HepG2 (cell line): Measurements from ENCODE around the gene PIP5K1C. TPM values are rescaled to one million over a fixed set of nuclear protein-coding genes. Genes with fewer than 3 reads are reported as not detected.

Experiments used
- ATAC-seq: fragments of 200-7000 bp; cut with Tn5 transposase; 3 replicates; pipeline ENCODE4 v1.9.1; 2020; ENCODE audit warnings: mild to moderate bottlenecking, moderate library complexity
- BruUV-seq: library from RNA; stranded (reverse); fragments of 400-500 nt; replicated peaks from 2 replicates; lab custom pipeline; 2021; lab: Mats Ljungman, UMichigan
- CTCF ChIA-PET: fragments of 300-600 bp; formaldehyde crosslinking; extraction: SDS; loops from one replicate; lab custom pipeline; 2021; ENCODE audit warnings: low total read pairs, inconsistent platforms, low intra/inter-chr PET ratio; lab: Yijun Ruan, JAX
- POLR2A ChIA-PET: fragments of 350-600 bp; sonication (Branson Sonifier 250); formaldehyde crosslinking; loops from one replicate; lab custom pipeline; 2020; ENCODE audit warnings: antibody characterized with exemption, inconsistent platforms; lab: Yijun Ruan, JAX
- DNase-seq: peaks from one replicate; pipeline ENCODE4 v3.0.0-alpha.2; 2015; ENCODE audit warnings: low spot score
- FAIRE-seq: peaks from 3 replicates; lab custom pipeline; 2011; peaks lifted over from hg19 to GRCh38; lab: Jason Lieb, UNC
- H2AFZ ChIP-seq: one replicate; pipeline ENCODE4 v1.6.1; 2011; ENCODE audit warnings: low read length, inconsistent platforms
- H3K27ac ChIP-seq: fragments of 300-600 bp; 3 replicates; pipeline ENCODE4 v1.8.0; 2011; ENCODE audit warnings: mixed run types, mild to moderate bottlenecking, mixed read lengths, low read length, inconsistent platforms; ENCODE audit not compliant: insufficient read depth; ENCODE audit errors: extremely low read length
- H3K27me3 ChIP-seq, 2 experiments: fragments of 200-600 bp in 1 of 2; 2 replicates in 1 of 2; 3 replicates in 1 of 2; pipeline versions ENCODE4 v1.6.0 to v1.8.0; 2011; ENCODE audit warnings: low read length in 2 of 2, mild to moderate bottlenecking in 2 of 2, moderate library complexity in 2 of 2, inconsistent platforms in 1 of 2; ENCODE audit not compliant: insufficient read depth in 2 of 2, control insufficient read depth in 1 of 2
- H3K36me3 ChIP-seq, 2 experiments: fragments of 200-600 bp in 1 of 2; replicated peaks in 1 of 2; 2 replicates in 1 of 2; 3 replicates in 1 of 2; pipeline versions ENCODE4 v1.5.1 to v1.8.0; 2011; ENCODE audit warnings: low read length in 2 of 2, inconsistent platforms in 1 of 2; ENCODE audit not compliant: insufficient read depth in 2 of 2, control insufficient read depth in 1 of 2
- H3K4me1 ChIP-seq: 2 replicates; pipeline ENCODE4 v1.5.1; 2012; ENCODE audit warnings: low read length, inconsistent platforms; ENCODE audit not compliant: insufficient read depth
- H3K4me2 ChIP-seq: 2 replicates; pipeline ENCODE4 v1.6.0; 2011; ENCODE audit warnings: low read depth, low read length, inconsistent platforms
- H3K4me3 ChIP-seq, 3 experiments: fragments of 200-600 bp in 1 of 3; sonication (generic), shearing (Covaris generic) in 1 of 3; replicated peaks in 1 of 3; 2 replicates each; pipeline ENCODE4 v1.5.1; 2011 to 2016; ENCODE audit warnings: low read length in 3 of 3, inconsistent platforms in 2 of 3, low read depth in 2 of 3, mild to moderate bottlenecking in 2 of 3, control low read depth in 1 of 3, mixed read lengths in 1 of 3; ENCODE audit not compliant: insufficient read depth in 1 of 3
- H3K79me2 ChIP-seq: one replicate; pipeline ENCODE4 v1.6.1; 2011; ENCODE audit warnings: low read length, inconsistent platforms; ENCODE audit not compliant: insufficient read depth
- H3K9ac ChIP-seq: 2 replicates; pipeline ENCODE4 v1.6.0; 2011; ENCODE audit warnings: mild to moderate bottlenecking, low read depth, low read length, inconsistent platforms; ENCODE audit not compliant: insufficient read depth
- H3K9me3 ChIP-seq: 2 replicates; pipeline ENCODE4 v1.5.1; 2012; ENCODE audit warnings: mild to moderate bottlenecking, low read length
- H4K20me1 ChIP-seq: 2 replicates; pipeline ENCODE4 v1.6.0; 2011; ENCODE audit warnings: inconsistent platforms, mild to moderate bottlenecking, low read length, moderate library complexity; ENCODE audit not compliant: insufficient read depth
- ATF4 ChIP-seq, 2 experiments: fragments of 450-650 bp in 1 of 2; sonication (generic) in 1 of 2; formaldehyde crosslinking; IDR thresholded peaks; 2 replicates each; pipeline versions ENCODE4 v1.5.0 to v1.8.0; 2020 to 2022; ENCODE audit warnings: mild to moderate bottlenecking in 1 of 2, missing genetic modification reagents in 1 of 2
- ATF6 ChIP-seq: sonication (generic); formaldehyde crosslinking; conservative IDR thresholded peaks from 2 replicates; pipeline ENCODE4 v1.4.0; 2020; ENCODE audit warnings: missing genetic modification reagents
- CREM ChIP-seq, 2 experiments: sonication (generic) in 1 of 2; formaldehyde crosslinking in 1 of 2; IDR thresholded peaks; 2 replicates each; pipeline versions ENCODE4 v1.4.0 to v1.6.1; 2016 to 2020; ENCODE audit warnings: antibody characterized with exemption in 1 of 2, mild to moderate bottlenecking in 1 of 2, missing genetic modification reagents in 1 of 2
- EEA1 ChIP-seq: sonication (generic); formaldehyde crosslinking; IDR thresholded peaks from 2 replicates; pipeline ENCODE4 v1.5.1; 2020; ENCODE audit warnings: mild to moderate bottlenecking, missing genetic modification reagents, borderline replicate concordance
- EZH2 ChIP-seq: conservative IDR thresholded peaks from 2 replicates; pipeline ENCODE4 v1.6.1; 2012; ENCODE audit warnings: mild to moderate bottlenecking, low read depth, low read length, moderate library complexity
- HCFC1 ChIP-seq: fragments of 150-350 bp; IDR thresholded peaks from 2 replicates; pipeline ENCODE4 v1.6.1; 2014; ENCODE audit warnings: low read depth, low read length
- NRL ChIP-seq: sonication (generic); formaldehyde crosslinking; IDR thresholded peaks from 2 replicates; pipeline ENCODE4 v1.5.0; 2020; ENCODE audit warnings: missing genetic modification reagents, mild to moderate bottlenecking, moderate library complexity, borderline replicate concordance
- ZBTB44 ChIP-seq: sonication (generic); formaldehyde crosslinking; IDR thresholded peaks from 2 replicates; pipeline ENCODE4 v1.4.0; 2020; ENCODE audit warnings: missing genetic modification reagents
- ZNF574 ChIP-seq: sonication (generic); formaldehyde crosslinking; IDR thresholded peaks from 2 replicates; pipeline ENCODE4 v1.4.0; 2020; ENCODE audit warnings: missing genetic modification reagents
- ZNF710 ChIP-seq: sonication (generic); formaldehyde crosslinking; IDR thresholded peaks from 2 replicates; pipeline ENCODE4 v1.5.0; 2020; ENCODE audit warnings: mild to moderate bottlenecking, missing genetic modification reagents, borderline replicate concordance
- WGBS: methylation state at CpG from one replicate; pipeline ENCODE4 v1.1.6; 2017; ENCODE audit warnings: low lambda C conversion rate; 5-methylcytosine and 5-hydroxymethylcytosine counted together
- in situ Hi-C: cut with HindIII; loops from 2 replicates; pipeline ENCODE4 v1.10.0; 2017; ENCODE audit warnings: low pct_unique_long_range_greater_than_20kb; ENCODE audit not compliant: extremely low pct_ligation_motif_present
- intact Hi-C: fragments of 100-400 bp; cut with micrococcal nuclease; formaldehyde crosslinking; loops from one replicate; pipeline ENCODE4 v1.10.0; 2022; ENCODE audit not compliant: unreplicated experiment
- polyA plus RNA-seq, 8 experiments: library from polyadenylated mRNA; depleted of rRNA in 3 of 8; stranded (reverse) in 7 of 8; unstranded in 1 of 8; fragments of >200 nt; fragmentation: Illumina TruSeq in 4 of 8; extraction: Trizol in 4 of 8; gene quantifications; 2 replicates each; pipeline versions ENCODE4 v1.2.1 to v1.2.3, GENCODE V29; 2011 to 2016; ENCODE audit warnings: low read depth in 4 of 8, missing spikeins in 1 of 8, mixed read lengths in 1 of 8; ENCODE audit not compliant: insufficient read depth in 1 of 8
- total RNA-seq, 5 experiments: library from RNA; depleted of rRNA; stranded (reverse); fragments of >200 nt; fragmentation: Illumina TruSeq; extraction: Trizol; gene quantifications; 2 replicates each; pipeline ENCODE4 v1.2.3, GENCODE V29; 2016; ENCODE audit warnings: low read depth in 1 of 5

The PIP5K1C gene
- total and polyA plus RNA-seq, 2 of the 13 experiments (the other 11 are each of a cell fraction or from before 2014, with no cell fraction given) = 3.6 to 4.3 TPM

GRCh38 chr19:3680939-3681338 lies 19.3 kb downstream of the PIP5K1C start (continued):
- TF ChIP-seq ZBTB44 = no peak
- no peak for TF ChIP-seq ZNF574 (CRISPR knock-in tag)
- TF ChIP-seq NRL (CRISPR knock-in tag) = no peak
- TF ChIP-seq ATF6 (CRISPR knock-in tag) = no peak

- 96% methylated on average over 3 of the region's 13 CpGs for WGBS
- H3K79me2 ChIP-seq = no peaks in the 10 kb centered on the region
- BruUV-seq = no TSS peak
- CTCF ChIA-PET = no interaction called here
- H2AFZ ChIP-seq = no peak overlapping the region
- H3K36me3 ChIP-seq = peaks cover 2 to 5% of the 10 kb centered on the region in 2 experiments; a peak in 2 of 5 replicates
- DNase-seq (no peak), ATAC-seq (no peak), FAIRE-seq (no peak)
- H3K4me3 ChIP-seq = no peak overlapping the region
- peaks cover 6% of the 10 kb centered on the region; the same call in 1 of the 2 replicates for H3K9me3 ChIP-seq
- no peaks in the 10 kb centered on the region for H4K20me1 ChIP-seq
- intact Hi-C loops (no loop called here), in situ Hi-C loops (no loop called here)
- no peaks in the 10 kb centered on the region for H3K27me3 ChIP-seq
- no peaks in the 10 kb centered on the region for H3K4me1 ChIP-seq
- H3K27ac ChIP-seq = no peak overlapping the region
- no peak overlapping the region for H3K9ac ChIP-seq
- POLR2A ChIA-PET = no interaction called here
- H3K4me2 ChIP-seq = no peak overlapping the region
- TF ChIP-seq EEA1 (no peak), HCFC1 (no peak), EZH2 (no peak), ATF4 (CRISPR knock-in tag; IDR thresholded peaks at IDR 0.05) (no peak), CREM (IDR thresholded peaks at IDR 0.05) (no peak), CREM (CRISPR knock-in tag; IDR thresholded peaks at IDR 0.05) (no peak), ZNF710 (no peak), ATF6 (CRISPR knock-in tag) (no peak)
Measured at GRCh38 chr19:3679581-3679980, 20.7 kb downstream of the PIP5K1C start.
